OCI-LY3 (cell line): ENCODE measurements around the gene LRRC10.

Source experiments
- CTCF ChIP-seq: fragments of 200-600, 300-600 bp; sonication (generic); IDR thresholded peaks from 2 replicates; pipeline ENCODE4 v1.5.1; 2014; ENCODE audit warnings: antibody characterized with exemption, low read length, low read depth
- EZH2phosphoT487 ChIP-seq: fragments of 200-600 bp; shearing (Covaris generic); IDR thresholded peaks from 2 replicates; pipeline ENCODE4 v1.6.1; 2018; ENCODE audit warnings: antibody characterized with exemption, mixed run types, low read depth

GRCh38 chr12:69620921-69621320 lies 10.2 kb upstream of the LRRC10 start:
- TF ChIP-seq CTCF (no peak), EZH2phosphoT487 (no peak)
